Loucy (cell line): ENCODE data around the gene TIRAP.

Experiments
- H2AFZ ChIP-seq: fragments of 200-600 bp; sonication (generic); 2 replicates; pipeline ENCODE4 v1.6.0; 2016; ENCODE audit warnings: antibody characterized with exemption, mild to moderate bottlenecking, low read length, moderate library complexity
- H3F3A ChIP-seq: fragments of 200-600 bp; 2 replicates; pipeline ENCODE4 v1.6.0; 2016; ENCODE audit warnings: antibody characterized with exemption, low read depth, mild to moderate bottlenecking
- H3K27me3 ChIP-seq: fragments of 200-600 bp; sonication (generic); 2 replicates; pipeline ENCODE4 v1.6.1; 2014; ENCODE audit warnings: low read length, mild to moderate bottlenecking; ENCODE audit not compliant: insufficient read depth, poor library complexity, severe bottlenecking
- H3K36me3 ChIP-seq: fragments of 200-600 bp; sonication (generic); 2 replicates; pipeline ENCODE4 v1.6.1; 2016; ENCODE audit warnings: low read length; ENCODE audit not compliant: insufficient read depth
- H3K4me1 ChIP-seq: fragments of 200-600 bp; sonication (generic); 2 replicates; pipeline ENCODE4 v1.5.1; 2014; ENCODE audit warnings: low read length, mild to moderate bottlenecking; ENCODE audit not compliant: insufficient read depth, poor library complexity, severe bottlenecking
- H3K4me2 ChIP-seq: fragments of 200-600 bp; sonication (generic); 2 replicates; pipeline ENCODE4 v1.6.0; 2014; ENCODE audit warnings: antibody characterized with exemption, low read length, low read depth, mild to moderate bottlenecking; ENCODE audit not compliant: poor library complexity, severe bottlenecking
- H3K4me3 ChIP-seq: fragments of 200-600 bp; sonication (generic); 2 replicates; pipeline ENCODE4 v1.5.1; 2014; ENCODE audit warnings: low read length, mild to moderate bottlenecking, mixed read lengths; ENCODE audit not compliant: poor library complexity, severe bottlenecking
- H3K79me2 ChIP-seq: fragments of 200-600 bp; sonication (generic); 2 replicates; pipeline ENCODE4 v1.6.1; 2014; ENCODE audit warnings: low read length; ENCODE audit not compliant: insufficient read depth
- H3K9ac ChIP-seq: fragments of 200-600 bp; sonication (generic); 2 replicates; pipeline ENCODE4 v1.6.0; 2014; ENCODE audit warnings: mild to moderate bottlenecking, low read depth, low read length, moderate library complexity; ENCODE audit not compliant: poor library complexity, severe bottlenecking
- H3K9me2 ChIP-seq: fragments of 200-600 bp; sonication (generic); replicated peaks from 2 replicates; pipeline ENCODE4 v1.6.1; 2016; ENCODE audit warnings: low read depth, low read length, mixed read lengths
- H3K9me3 ChIP-seq: fragments of 200-600 bp; sonication (generic); 2 replicates; pipeline ENCODE4 v1.6.1; 2014; ENCODE audit warnings: mild to moderate bottlenecking, antibody characterized with exemption, low read length, low read depth; ENCODE audit not compliant: insufficient read depth
- H4K20me1 ChIP-seq: fragments of 200-600 bp; sonication (generic); 2 replicates; pipeline ENCODE4 v1.6.0; 2014; ENCODE audit warnings: antibody characterized with exemption, low read length, mild to moderate bottlenecking; ENCODE audit not compliant: insufficient read depth, poor library complexity, severe bottlenecking
- CTCF ChIP-seq: fragments of 200-600 bp; sonication (generic); conservative IDR thresholded peaks from 2 replicates; pipeline ENCODE4 v1.5.1; 2014; ENCODE audit warnings: mild to moderate bottlenecking, antibody characterized with exemption, low read length
- EZH2phosphoT487 ChIP-seq: fragments of 200-600 bp; IDR thresholded peaks from 2 replicates; pipeline ENCODE4 v1.6.1; 2018; ENCODE audit warnings: antibody characterized with exemption, mild to moderate bottlenecking, moderate library complexity, borderline replicate concordance

TIRAP gene

DNA sequence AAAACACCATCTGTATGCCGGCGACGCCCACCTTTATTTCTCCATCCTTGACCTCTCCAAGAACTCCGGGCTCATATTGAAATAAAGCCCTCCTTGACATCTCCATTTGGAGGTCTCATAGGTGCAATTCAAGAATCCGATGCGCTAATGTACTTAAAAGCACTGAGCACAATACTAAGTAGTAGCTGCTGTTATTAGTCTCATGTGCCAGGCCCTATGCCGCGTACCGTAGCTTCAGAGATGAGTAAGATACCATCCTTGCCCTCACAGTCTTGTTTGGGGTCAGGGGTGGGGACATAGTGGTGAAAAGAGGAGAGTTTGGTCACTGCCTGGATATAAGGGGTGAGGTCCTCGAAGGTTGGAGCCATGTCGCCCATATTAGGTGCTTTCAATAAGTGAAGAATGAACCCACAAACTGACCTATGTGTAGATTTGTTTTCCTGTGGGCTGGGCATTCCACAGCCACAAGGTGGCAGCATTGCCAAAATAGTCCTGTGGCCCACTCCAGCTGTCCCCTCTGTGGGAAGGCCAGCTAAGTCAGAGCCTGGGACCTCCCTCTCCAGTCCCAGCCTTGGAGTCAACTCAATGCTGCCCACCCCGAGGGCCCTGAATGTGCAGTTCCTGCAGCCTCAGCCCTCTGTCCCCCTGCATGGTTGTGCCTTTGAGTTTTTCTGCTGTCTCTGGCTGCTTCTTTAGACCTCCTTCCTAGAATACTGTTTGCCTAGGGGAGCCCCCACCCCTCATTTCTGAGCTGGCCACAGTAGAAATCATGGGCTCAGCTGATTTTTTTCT, 27.5 kb downstream of the TIRAP start:
- Histone ChIP-seq H4K20me1 (no peaks in the 10 kb centered on the region), H3K4me3 (peak overlapping the region; percentile 26), H3K9me3 (no peaks in the 10 kb centered on the region), H3K4me1 (peaks cover 43% of the 10 kb centered on the region), H3K36me3 (no peaks in the 10 kb centered on the region), H3K79me2 (peaks cover 50% of the 10 kb centered on the region), H3K27me3 (no peaks in the 10 kb centered on the region), H3K4me2 (peak overlapping the region; percentile 33), H3K9me2 (no peaks in the 10 kb centered on the region), H3F3A (no peaks in the 10 kb centered on the region), H3K9ac (peak overlapping the region; percentile 28), H2AFZ (no peak overlapping the region)
- TF ChIP-seq CTCF = peak; percentile 98
- no peak for TF ChIP-seq EZH2phosphoT487

DNA sequence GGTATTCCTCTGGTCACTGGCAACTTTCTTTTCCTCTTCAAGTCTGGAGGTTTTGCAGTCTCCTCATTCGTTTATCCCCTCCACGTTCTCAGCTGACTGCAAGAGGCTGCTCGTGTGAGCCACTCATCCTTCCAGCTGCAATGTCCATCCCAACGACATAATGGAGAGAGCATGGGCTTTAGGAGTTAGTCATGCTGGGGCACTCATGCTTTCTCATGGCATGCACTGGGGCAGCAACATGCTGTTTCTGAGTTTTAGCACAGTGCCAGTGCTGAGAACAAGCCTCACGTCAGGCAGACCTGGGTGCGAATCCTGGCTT, 28.1 kb downstream of the TIRAP start:
- peak overlapping the region; percentile 26 for H3K4me3 ChIP-seq
- peak overlapping the region; percentile 28 for H3K9ac ChIP-seq
- no peaks in the 10 kb centered on the region for H4K20me1 ChIP-seq
- H3K4me2 ChIP-seq = peak overlapping the region; percentile 33
- peaks cover 46% of the 10 kb centered on the region for H3K79me2 ChIP-seq
- no peaks in the 10 kb centered on the region for H3K27me3 ChIP-seq
- H3K9me2 ChIP-seq = no peaks in the 10 kb centered on the region
- H2AFZ ChIP-seq = no peak overlapping the region
- peaks cover 39% of the 10 kb centered on the region for H3K4me1 ChIP-seq
- H3K9me3 ChIP-seq = no peaks in the 10 kb centered on the region
- no peaks in the 10 kb centered on the region for H3F3A ChIP-seq
- no peak for TF ChIP-seq EZH2phosphoT487
- no peak for TF ChIP-seq CTCF
- peaks cover 3% of the 10 kb centered on the region for H3K36me3 ChIP-seq

DNA sequence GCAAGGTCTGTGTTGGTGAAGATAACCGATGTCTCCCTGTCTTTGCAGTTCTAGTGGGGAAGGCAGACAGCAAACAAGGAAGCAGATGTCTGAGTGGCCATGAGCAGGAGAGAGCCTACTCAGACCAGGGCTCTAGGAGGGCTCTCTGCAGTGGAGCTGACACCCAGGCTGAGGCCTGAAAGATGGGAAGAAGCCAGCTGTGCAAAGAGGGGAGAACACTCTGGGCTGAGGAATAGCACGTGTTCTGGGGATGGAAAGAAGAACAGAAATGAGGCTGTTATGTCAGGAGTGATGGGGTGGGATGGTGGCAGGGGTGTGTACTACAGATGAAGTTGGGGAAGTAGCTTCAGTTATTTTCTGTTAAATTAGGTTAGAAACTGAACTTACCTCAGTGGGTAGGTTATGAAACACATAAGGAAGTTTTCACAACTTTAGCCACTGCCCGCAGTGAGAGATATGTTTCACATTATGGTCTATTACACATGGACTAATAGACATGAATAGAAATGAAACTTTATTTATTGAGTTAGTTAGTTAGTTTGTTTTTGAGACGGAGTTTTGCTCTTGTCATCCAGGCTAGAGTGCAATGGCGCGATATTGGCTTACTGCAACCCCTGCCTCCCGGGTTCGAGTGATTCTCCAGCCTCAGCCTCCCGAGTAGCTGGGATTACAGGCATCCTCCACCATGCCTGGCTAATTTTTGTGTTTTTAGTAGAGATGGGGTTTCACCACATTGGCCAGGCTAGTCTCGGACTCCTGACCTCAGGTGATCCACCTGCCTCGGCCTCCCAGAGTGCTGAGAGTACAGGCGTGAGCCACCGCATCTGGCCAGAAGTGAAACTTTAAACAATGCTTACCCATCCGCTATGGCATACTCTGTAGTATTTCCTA, 28.8 kb downstream of the TIRAP start:
- Histone ChIP-seq H3K27me3 (no peaks in the 10 kb centered on the region), H3K9ac (peak overlapping the region; percentile 28), H3K9me2 (no peaks in the 10 kb centered on the region), H3F3A (no peaks in the 10 kb centered on the region), H3K4me2 (peak overlapping the region; percentile 10), H3K4me1 (peaks cover 34% of the 10 kb centered on the region), H3K79me2 (peaks cover 46% of the 10 kb centered on the region; the same call in 1 of the 2 replicates), H3K4me3 (no peak overlapping the region), H3K36me3 (peaks cover 8% of the 10 kb centered on the region), H2AFZ (no peak overlapping the region), H4K20me1 (no peaks in the 10 kb centered on the region), H3K9me3 (no peaks in the 10 kb centered on the region)
- TF ChIP-seq CTCF (no peak), EZH2phosphoT487 (no peak)
